GM19324 (cell line): Measurements from ENCODE around the gene MYL11.

ENCODE experiments used
- ATAC-seq: cut with Tn5 transposase; IDR thresholded peaks from one replicate; pipeline ENCODE4 v1.9.1; 2021; ENCODE audit warnings: mild to moderate bottlenecking, moderate library complexity; ENCODE audit not compliant: unreplicated experiment, low FRiP score

The MYL11 gene

GRCh38 chr16:30353438-30354129 is 21.0 kb upstream of the MYL11 start:
- ATAC-seq, result no peak

- ATAC-seq, result no peak
Measured at GRCh38 chr16:30354423-30355143, 20.0 kb upstream of the MYL11 start.

DNA sequence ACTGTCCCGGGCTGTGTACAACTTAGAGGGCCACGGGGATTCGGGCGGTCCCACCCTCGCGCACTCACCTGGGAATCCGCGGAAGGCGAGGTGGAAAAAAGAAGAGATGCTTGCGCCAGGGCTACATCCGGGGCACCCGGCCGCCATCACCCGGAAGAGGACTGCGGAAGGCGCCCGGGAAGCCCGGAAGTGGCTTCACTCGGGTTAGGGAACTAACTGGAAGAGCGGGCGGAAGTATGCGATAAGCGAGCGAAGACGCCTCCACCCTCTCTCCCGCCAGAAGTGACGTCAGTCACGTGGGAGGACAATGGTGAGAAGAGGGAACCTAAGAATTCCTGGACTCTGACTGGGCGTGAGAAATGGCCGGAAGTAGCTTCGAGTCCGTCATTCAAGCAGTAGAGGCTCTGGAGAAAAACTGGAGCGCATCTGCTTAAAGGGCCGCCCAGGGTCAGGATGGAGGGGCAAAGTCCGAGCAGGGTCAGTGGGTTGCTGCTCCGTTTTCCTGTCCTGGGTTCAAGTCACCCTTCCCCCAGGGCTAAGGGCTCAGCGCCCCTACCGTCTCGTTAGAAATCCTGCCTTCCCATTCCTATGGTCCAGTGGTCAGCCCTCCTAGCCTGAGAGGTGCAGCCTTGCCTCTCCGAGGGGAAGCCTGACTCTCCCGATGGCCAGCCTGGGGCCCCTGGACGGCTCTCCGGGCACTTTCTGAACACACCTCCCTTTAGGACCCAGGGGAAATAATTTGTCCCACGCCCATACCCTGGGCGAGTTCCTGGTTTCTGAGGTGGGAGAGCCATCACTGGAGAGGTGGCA is 19.3 kb upstream of the MYL11 start, which contains the start of gene CD2BP2:
Gene CD2BP2 (minus strand): TSS at position 165 of the 810 bp plus-strand sequence. CDS start 627 bp downstream, outside the sequence.
- ATAC-seq, result peak; percentile 77

DNA sequence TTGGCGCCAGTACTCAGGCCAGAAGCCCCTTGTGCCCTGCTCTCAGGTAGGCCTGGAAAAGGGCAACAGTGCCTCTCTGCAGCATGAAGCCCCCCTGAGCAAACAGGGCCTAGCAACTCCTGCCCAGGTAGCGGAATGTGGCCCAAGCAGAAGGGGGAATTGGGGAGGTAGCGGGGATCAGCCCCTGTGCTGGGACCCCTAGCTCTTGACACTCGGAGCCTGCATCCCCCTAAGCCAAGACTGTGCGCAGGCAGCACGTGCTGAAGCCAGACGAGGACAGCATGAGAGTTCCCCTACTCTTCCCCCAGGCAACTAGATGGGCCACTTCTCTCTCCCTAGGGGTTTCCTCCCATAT is 18.7 kb upstream of the MYL11 start:
- ATAC-seq, result no peak

- no peak for ATAC-seq
Measured at GRCh38 chr16:30356401-30357084, 18.1 kb upstream of the MYL11 start.

GRCh38 chr16:30357085-30357714 is 17.4 kb upstream of the MYL11 start:
- no peak for ATAC-seq

DNA sequence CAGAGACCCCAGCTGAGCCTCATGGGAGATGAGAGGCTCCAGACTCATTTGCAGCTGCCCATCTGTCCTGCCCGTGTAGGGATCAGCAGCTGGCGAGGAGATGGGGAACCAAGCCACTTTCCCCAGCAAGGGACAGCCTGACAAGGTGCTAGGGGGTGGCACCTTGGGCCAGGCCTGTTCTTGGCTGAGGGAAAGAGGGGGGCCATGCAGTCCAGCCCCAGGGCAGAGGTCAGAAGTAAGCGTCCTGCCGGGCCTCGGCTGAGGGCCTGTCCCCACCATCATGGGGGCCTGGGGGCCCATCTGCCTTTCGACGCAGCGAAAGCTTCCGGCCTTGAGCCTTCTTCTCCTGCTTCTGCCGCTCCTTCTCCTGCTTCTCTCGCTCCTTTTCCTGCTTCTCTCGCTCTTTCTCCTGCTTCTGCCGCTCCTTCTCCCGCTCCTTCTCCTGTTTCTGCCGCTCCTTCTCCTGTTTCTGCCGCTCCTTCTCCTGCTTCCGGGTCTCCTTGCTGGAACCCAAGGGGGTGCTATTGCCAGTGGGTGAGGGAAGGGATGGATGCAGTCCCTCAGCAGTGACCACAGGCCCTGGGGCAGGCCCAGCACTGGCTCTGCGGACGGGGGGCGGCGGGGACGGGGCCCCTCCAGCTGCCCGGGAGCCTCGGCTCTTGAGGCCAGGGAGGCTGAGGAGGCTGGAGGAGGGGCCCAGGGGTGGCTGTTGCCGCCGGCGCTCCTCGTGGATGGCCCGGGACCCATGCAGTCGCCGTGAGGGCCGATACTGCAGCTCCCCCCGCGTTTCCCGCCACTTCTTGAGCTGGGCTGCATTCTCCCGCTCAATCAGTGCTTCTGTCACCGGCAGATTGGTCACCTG is 16.7 kb upstream of the MYL11 start:
- ATAC-seq, result no peak

DNA sequence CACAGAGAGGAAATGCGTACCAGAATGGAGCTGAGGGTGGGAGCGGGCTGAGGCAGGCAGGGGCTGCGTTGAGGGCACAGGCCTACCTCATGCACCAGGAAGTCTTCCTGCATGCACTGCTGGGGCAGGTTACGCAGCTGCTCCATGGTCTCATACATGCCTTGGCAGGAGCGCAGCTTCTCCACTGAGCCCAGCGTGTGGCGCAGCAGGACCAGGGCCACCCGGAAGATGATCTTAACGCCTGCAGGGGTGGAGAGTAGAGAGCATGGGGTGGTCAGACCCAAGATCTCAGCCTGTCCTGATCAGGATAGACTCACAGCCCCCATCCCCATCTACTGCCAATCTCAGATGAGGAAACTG is 16.0 kb upstream of the MYL11 start:
- no peak for ATAC-seq

DNA sequence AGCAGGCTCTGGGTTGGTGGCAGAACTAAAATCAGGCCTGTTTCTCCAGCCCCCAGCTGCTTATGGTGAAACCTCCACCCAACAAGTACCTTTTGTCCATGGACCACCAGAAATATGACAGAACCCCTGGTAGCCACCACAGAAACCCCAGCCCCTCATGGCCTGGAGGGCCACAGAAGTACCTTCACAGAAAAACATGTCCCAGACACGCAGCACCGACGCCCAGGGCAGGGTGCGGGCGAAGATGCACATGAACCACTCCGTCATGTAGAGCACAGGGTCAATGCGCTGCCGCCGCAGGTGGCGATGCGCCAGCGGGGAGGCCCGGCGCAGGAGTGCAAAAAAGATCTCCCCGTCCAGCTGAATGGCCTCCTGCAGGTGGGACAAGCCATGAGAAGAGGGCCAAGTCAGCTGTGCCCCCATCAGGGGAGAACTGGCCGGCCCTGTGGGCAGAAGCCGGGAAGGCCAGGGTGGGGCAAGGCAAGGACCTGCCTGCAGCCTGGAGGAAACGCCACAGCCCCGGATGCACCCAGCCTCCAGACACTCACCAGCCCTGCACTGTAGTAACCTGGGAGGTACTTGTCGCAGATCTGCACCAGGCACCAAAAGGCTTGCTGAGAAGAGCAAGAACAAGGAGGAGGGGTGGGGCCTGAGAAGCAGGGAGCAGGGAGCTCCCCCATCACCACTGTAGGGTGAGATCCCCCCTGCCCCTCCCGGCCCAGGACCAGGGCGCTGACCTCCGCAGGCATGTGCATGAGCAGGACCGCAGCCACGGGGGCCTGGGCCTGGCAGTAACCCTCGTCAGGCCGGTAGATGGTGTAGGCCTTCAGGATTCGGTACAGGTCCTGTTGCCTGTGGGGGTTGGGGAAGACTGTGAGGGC is 15.4 kb upstream of the MYL11 start:
- no peak for ATAC-seq

- no peak for ATAC-seq
Measured at GRCh38 chr16:30359871-30360170, 14.8 kb upstream of the MYL11 start.

GRCh38 chr16:30361180-30361579 is 13.4 kb upstream of the MYL11 start:
- no peak for ATAC-seq

DNA sequence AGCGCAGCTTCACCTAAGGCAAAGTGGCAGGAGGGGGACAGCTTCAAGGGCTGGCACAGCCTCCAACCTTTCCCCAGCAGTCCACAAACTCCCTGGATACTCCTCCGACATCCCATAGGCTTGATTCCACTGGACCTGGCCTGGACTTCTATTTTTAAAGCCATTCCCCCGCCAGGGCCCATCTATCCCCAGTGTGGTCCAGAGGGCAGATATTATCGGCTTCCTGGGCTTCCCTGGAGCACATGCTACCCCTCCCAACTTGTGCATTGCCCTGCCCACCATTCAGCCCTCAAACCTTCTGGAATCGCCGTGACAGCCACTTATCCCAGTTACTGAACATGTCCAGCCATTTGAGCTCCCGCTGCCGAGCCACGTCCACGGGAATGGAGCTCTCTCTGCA is 9.4 kb upstream of the MYL11 start:
- ATAC-seq, result no peak

- ATAC-seq, result no peak
Measured at GRCh38 chr16:30366511-30366910, 8.1 kb upstream of the MYL11 start.

- ATAC-seq, result no peak
Measured at GRCh38 chr16:30367349-30368009, 7.1 kb upstream of the MYL11 start.

DNA sequence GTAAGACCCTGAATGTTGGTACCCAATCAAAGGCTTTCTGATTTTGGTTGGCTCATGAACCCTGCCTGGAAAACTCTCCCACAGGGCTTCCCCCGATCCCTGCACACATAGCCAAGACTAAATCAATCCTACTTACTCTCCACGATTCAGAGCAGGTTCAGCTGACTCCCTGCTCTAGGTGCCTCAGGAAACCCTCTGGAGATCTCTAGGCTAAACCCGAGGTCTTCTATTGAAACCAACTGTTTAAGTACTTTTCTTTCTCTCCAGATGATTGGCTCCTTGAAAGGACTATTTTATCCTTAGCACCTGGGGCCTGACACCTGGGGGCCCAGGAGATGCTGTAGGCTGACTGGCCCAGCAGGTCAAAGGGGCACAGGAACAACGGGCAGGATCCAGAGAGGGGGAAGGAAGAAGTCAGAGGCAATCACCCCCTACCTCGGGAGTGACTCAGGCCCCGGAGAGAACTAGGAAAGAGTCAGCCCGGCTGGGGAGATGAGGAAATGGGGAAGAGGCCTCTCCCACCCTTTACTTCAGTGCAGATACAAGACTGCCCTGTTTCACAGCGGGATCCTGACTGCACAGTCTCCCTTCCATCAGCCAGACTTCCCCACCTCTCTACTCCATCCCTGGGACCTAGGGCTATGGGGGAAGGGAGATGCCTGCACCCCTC is 6.3 kb upstream of the MYL11 start:
- ATAC-seq, result no peak

DNA sequence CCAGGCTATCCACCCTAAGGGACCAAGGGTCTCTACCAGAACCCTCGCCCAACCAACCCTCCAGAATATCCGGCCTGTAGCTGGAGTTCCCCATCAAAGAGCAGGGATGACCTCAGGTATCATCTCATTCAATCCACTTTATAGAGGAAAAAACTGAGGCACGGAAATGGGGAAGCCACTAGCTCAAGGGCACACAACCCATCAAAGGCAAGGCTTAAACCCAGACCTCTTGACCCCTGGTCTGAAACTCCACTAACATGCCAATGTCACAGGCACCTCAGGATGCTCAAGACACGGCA is 5.9 kb upstream of the MYL11 start:
- ATAC-seq, result no peak

- ATAC-seq, result no peak
Measured at GRCh38 chr16:30369091-30369937, 5.3 kb upstream of the MYL11 start.
